IPS-20b (cell line): ENCODE results near the gene PACRG.

Experiments used
- H3K27ac ChIP-seq: one replicate; pipeline ENCODE4 v1.5.1; 2013; ENCODE audit warnings: low read length
- H3K27me3 ChIP-seq: 2 replicates; pipeline ENCODE4 v1.6.1; 2013; ENCODE audit warnings: mild to moderate bottlenecking, low read length, inconsistent platforms; ENCODE audit not compliant: insufficient read depth
- H3K36me3 ChIP-seq: 2 replicates; pipeline ENCODE4 v1.6.1; 2013; ENCODE audit warnings: low read depth, mild to moderate bottlenecking, inconsistent platforms, low read length, moderate library complexity; ENCODE audit not compliant: insufficient read depth
- H3K4me1 ChIP-seq: 2 replicates; pipeline ENCODE4 v1.6.1; 2013; ENCODE audit warnings: mild to moderate bottlenecking, control low read depth, inconsistent platforms, low read length, moderate library complexity; ENCODE audit not compliant: insufficient read depth
- H3K4me3 ChIP-seq: 2 replicates; pipeline ENCODE4 v1.5.1; 2013; ENCODE audit warnings: mild to moderate bottlenecking, low read length, inconsistent platforms
- H3K9ac ChIP-seq: 2 replicates; pipeline ENCODE4 v1.6.1; 2013; ENCODE audit warnings: low read depth, mild to moderate bottlenecking, inconsistent platforms, low read length, moderate library complexity
- H3K9me3 ChIP-seq: 2 replicates; pipeline ENCODE4 v1.6.1; 2013; ENCODE audit warnings: mild to moderate bottlenecking, low read depth, low read length, inconsistent platforms; ENCODE audit not compliant: insufficient read depth

Gene PACRG

DNA sequence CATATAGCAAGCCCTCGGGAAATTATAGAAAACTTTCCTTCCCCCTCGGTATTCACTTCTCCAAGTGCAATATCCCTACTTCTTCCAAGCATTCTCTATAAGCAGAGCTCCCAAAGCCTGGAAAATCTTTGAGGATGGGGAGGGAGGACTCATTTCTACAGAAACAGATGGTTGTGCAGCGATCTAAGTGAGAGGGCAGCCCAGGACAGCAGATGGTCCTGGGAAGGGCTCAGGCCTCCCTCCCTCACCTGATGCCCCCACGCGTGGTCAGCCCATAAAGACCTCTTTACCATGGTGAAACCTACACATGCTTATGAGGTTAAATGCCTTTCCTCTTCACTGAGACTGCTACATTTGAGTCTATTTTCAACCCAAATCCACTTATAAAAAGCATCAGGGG is 367.1 kb downstream of the PACRG start:
- Histone ChIP-seq H3K4me3 (no peak overlapping the region), H3K4me1 (peaks cover 3% of the 10 kb centered on the region; the same call in 1 of the 2 replicates)

DNA sequence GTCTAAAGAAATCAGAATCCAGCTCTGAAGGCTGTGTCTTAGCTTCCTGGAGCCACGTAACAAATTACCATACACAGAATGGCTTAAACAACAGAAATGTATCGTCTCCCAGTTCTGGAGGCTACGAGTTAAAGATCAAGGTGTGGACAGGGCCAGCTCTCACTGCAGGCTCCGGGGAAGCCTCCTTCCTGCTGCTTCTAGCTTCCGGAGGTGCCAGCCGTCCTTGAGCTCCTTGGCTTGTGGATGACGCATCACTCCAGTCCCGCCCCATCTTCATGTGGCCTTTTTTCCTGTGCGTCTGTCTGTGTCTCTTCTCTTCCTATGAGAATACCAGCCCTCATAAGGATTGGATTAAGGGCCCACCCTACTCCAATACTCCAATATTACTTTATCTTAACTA is 367.6 kb downstream of the PACRG start:
- Histone ChIP-seq H3K27me3 (no peaks in the 10 kb centered on the region), H3K4me3 (no peak overlapping the region), H3K27ac (no peak overlapping the region), H3K9me3 (no peaks in the 10 kb centered on the region), H3K4me1 (peaks cover 3% of the 10 kb centered on the region; the same call in 1 of the 2 replicates), H3K36me3 (no peaks in the 10 kb centered on the region), H3K9ac (no peak overlapping the region)

More for the DNA sequence above, 367.1 kb downstream of the PACRG start:
- Histone ChIP-seq H3K9ac (no peak overlapping the region), H3K27me3 (no peaks in the 10 kb centered on the region), H3K9me3 (no peaks in the 10 kb centered on the region), H3K36me3 (no peaks in the 10 kb centered on the region), H3K27ac (no peak overlapping the region)

DNA sequence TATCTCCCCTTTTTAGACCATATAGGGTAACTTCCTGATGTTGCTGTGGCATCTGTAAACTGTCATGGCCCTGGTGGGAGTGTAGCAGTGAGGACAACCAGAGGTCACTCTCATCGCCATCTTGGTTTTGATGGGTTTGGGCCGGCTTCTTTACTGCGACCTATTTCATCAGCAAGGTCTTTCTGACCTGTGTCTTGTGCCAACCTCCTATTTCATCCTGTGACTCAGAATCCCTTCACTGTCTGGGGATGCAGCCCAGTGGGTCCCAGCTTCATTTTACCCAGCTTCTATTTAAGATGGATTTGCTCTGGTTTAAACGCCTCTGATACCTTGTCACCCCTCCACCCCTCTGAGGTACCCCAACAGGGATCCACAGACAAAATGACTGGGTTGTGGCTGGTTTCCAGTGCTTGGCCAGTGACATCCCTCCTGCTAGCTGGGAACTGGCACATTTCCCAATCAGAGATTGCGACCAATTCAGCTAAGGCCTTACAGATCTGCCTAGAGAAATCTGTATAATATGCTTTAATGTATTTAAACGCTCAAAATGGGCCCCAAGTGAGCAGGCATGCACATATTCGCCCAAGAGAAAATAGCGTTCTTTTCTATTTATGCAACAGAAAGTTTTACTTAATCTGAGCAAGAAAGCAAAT is 371.2 kb downstream of the PACRG start:
- no peaks in the 10 kb centered on the region for H3K36me3 ChIP-seq
- H3K27me3 ChIP-seq, result no peaks in the 10 kb centered on the region
- H3K27ac ChIP-seq, result no peak overlapping the region

DNA sequence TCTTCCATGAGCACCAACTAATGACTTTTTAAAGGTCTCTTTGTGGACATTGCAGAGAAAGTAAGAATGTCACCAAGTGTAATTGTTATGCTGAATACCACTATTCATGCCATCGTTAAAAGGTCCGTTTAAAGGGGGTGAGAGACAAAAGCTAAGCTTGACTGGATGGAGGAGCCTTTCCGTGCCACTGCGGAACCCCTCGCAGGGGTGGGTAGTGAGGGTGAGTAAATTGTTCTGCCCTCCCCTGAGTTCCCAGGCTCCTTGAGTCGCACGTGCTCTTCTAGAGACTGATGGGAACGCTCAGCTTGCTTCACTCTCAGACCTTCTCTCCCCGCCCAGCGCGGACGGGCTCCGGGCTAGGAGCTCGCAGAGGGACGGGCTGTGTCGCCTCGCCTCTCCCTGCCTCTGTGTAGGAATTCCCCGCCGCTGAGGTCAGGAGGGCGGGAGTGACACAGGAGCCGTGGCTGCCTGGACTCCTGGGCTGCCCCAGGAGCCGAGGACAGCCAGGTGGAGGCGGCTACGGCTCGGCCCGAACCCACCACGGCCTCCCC is 371.9 kb downstream of the PACRG start:
- no peaks in the 10 kb centered on the region for H3K4me1 ChIP-seq
- no peaks in the 10 kb centered on the region for H3K36me3 ChIP-seq
- no peaks in the 10 kb centered on the region for H3K27me3 ChIP-seq

More for the DNA sequence above, 371.2 kb downstream of the PACRG start:
- Histone ChIP-seq H3K4me3 (no peak overlapping the region), H3K9me3 (no peaks in the 10 kb centered on the region), H3K4me1 (peaks cover 3% of the 10 kb centered on the region; the same call in 1 of the 2 replicates), H3K9ac (no peak overlapping the region)

DNA sequence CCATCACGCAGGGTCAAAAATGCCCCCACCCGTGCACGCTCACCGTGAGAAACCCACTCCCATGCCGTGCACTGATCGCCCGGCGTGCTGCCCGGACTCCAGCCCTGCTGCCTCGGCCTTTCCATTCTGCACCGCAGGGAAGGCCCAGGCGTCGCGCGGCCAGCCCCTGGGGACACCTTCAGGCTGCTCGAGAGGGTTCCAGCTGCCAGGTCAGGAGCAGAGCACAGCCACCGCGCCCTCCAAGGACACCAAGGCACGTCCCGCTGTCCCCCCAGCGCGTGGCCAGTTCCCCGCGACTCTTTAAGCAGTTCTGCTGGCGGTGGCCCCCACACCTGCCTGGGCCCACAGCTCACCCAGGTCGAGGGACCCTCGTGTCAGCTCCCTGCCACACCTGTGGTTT is 372.5 kb downstream of the PACRG start:
- H3K4me3 ChIP-seq, result no peak overlapping the region
- H3K27ac ChIP-seq, result no peak overlapping the region
- no peaks in the 10 kb centered on the region for H3K9me3 ChIP-seq
- H3K9ac ChIP-seq, result no peak overlapping the region
- H3K36me3 ChIP-seq, result no peaks in the 10 kb centered on the region
- no peaks in the 10 kb centered on the region for H3K4me1 ChIP-seq
- no peaks in the 10 kb centered on the region for H3K27me3 ChIP-seq

More for the DNA sequence above, 371.9 kb downstream of the PACRG start:
- Histone ChIP-seq H3K4me3 (no peak overlapping the region), H3K9me3 (no peaks in the 10 kb centered on the region), H3K9ac (no peak overlapping the region), H3K27ac (no peak overlapping the region)

DNA sequence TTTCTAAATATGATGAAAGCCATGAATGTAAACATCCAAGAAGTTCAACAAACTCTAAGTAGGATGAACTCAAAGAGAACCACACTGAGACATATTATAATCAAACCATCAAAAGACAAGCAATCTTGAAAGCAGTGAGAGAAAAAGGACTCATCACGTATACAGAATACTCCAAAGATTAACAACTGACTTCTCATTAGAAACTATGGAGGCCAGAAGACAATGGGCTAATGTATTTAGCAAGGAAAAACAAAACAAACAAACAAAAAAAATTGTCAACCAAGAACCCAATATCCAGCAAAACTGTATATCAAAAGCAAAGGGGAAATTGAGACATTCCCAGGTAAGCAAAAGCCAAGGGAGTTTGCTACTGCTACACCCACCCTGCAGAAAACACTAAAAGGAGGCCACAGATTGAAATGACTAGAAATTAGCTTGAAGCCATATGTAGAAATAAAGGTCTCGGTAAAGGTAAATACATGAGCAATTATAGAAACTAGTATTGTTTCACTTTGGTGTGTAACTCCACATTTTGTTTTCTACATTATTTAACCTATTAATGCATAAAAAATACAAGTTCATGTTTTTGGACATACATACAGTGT is 385.7 kb downstream of the PACRG start:
- no peaks in the 10 kb centered on the region for H3K4me1 ChIP-seq
- H3K36me3 ChIP-seq, result no peaks in the 10 kb centered on the region
- no peak overlapping the region for H3K9ac ChIP-seq
- H3K27me3 ChIP-seq, result no peaks in the 10 kb centered on the region
- no peak overlapping the region for H3K4me3 ChIP-seq
- H3K27ac ChIP-seq, result no peak overlapping the region
- peaks cover 18% of the 10 kb centered on the region for H3K9me3 ChIP-seq

DNA sequence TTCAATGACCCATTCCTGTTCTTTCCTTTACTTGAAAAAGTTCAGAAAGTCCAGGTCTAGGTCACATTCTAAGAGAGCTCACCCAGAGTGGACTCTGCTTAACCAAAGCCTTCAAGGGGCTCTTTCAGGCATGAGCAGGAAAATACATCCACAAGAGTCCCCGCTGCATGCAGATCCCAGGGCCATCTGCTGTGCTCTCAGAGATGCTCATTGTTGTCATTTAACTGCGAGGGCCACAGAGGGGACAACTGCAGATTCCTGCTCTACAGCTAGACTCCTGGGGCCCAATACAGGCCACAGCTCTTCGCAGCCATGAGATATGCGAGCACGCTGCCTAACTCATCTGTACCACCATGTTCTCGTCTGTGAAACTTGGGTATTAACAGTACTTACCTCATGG is 391.2 kb downstream of the PACRG start:
- Histone ChIP-seq H3K4me3 (no peak overlapping the region), H3K27ac (no peak overlapping the region), H3K9ac (no peak overlapping the region), H3K9me3 (no peaks in the 10 kb centered on the region), H3K27me3 (no peaks in the 10 kb centered on the region), H3K36me3 (no peaks in the 10 kb centered on the region), H3K4me1 (peaks cover 10% of the 10 kb centered on the region; the same call in 1 of the 2 replicates)

DNA sequence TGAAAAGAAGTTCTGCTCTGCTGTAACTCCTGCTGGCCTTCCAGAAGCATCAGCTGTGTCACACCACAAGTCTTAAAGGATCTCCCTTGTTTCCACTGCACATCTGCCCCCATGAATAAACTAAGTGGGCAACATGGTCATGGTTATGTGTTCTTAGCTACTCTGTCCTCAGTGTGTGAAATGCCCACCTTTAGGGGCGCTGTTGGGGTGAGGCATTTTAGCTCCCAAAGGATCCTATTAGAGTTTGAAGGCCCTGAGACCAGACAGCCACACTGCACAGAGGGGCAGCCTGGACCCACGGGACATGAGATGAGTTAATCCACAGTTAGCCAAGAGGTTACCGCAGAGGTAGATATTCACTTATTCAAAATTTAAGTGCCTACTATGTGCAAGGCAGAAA is 392.4 kb downstream of the PACRG start:
- H3K4me1 ChIP-seq, result peaks cover 10% of the 10 kb centered on the region; the same call in 1 of the 2 replicates
- no peaks in the 10 kb centered on the region for H3K36me3 ChIP-seq
- no peaks in the 10 kb centered on the region for H3K9me3 ChIP-seq
- no peak overlapping the region for H3K27ac ChIP-seq
- H3K4me3 ChIP-seq, result no peak overlapping the region
- no peaks in the 10 kb centered on the region for H3K27me3 ChIP-seq
- no peak overlapping the region for H3K9ac ChIP-seq

DNA sequence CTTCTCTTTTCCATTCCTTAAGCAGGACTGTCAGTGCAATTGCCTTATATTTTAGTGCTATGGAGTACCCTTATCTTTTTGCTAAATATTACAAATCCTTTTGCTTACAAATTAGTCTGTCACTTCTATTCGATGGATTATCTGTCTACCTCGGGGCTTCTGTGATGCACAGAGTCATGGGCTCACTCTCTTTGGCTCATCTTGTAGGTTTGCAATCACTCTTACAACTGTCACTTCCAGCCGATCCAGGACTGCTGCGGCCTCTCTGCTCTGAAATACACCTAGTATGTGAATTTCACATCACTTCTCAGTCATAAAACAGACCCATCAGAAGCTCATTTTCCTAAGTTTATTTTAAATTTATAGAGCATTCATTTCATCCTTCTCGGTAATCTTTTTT is 393.5 kb downstream of the PACRG start:
- Histone ChIP-seq H3K4me3 (no peak overlapping the region), H3K36me3 (no peaks in the 10 kb centered on the region), H3K27me3 (no peaks in the 10 kb centered on the region), H3K9ac (no peak overlapping the region), H3K4me1 (peaks cover 10% of the 10 kb centered on the region; the same call in 1 of the 2 replicates), H3K27ac (no peak overlapping the region), H3K9me3 (no peaks in the 10 kb centered on the region)

DNA sequence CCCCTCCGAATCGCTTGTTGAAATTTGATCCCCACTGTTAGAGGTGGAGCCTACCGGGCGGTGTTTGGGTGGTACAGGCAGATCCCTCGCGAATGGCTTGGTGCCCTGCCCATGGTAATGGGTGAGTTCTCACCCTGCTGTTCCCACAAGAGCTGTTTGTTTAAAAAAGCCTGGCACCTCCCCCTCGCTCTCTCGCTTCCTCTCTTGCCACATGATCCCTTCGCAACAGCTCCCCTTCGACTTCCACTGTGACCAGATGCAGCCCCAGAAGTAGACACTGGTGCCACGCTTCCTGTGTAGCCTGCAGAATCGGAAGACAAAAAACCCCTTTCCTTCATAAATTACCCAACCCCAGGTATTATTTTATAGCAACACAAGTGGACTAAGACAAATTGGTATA is 394.6 kb downstream of the PACRG start:
- Histone ChIP-seq H3K9ac (no peak overlapping the region), H3K27me3 (no peaks in the 10 kb centered on the region), H3K27ac (no peak overlapping the region), H3K9me3 (no peaks in the 10 kb centered on the region), H3K4me1 (peaks cover 10% of the 10 kb centered on the region; the same call in 1 of the 2 replicates), H3K4me3 (no peak overlapping the region), H3K36me3 (no peaks in the 10 kb centered on the region)

DNA sequence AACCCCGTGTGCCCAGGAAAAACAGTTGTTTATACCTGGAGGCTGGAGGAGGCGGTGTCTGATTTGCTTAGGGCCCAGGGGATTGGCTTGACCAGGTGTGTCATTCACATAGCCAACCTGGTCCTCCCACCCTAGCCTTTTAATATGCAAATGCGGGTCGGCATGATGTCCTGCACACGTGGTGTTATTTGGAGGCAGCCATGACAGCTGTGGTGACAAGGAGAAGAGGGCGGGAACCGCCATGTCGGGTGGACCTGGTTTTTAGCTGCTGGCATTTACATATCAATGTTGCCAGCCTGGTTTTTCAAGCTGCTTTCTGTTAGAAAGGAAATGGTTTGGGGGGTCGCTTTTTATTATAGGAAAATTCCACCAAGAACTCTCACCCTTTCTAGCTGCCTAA is 395.3 kb downstream of the PACRG start:
- no peak overlapping the region for H3K4me3 ChIP-seq
- no peaks in the 10 kb centered on the region for H3K9me3 ChIP-seq
- no peaks in the 10 kb centered on the region for H3K36me3 ChIP-seq
- H3K4me1 ChIP-seq, result peaks cover 10% of the 10 kb centered on the region; the same call in 1 of the 2 replicates
- H3K9ac ChIP-seq, result no peak overlapping the region
- no peaks in the 10 kb centered on the region for H3K27me3 ChIP-seq
- H3K27ac ChIP-seq, result no peak overlapping the region

DNA sequence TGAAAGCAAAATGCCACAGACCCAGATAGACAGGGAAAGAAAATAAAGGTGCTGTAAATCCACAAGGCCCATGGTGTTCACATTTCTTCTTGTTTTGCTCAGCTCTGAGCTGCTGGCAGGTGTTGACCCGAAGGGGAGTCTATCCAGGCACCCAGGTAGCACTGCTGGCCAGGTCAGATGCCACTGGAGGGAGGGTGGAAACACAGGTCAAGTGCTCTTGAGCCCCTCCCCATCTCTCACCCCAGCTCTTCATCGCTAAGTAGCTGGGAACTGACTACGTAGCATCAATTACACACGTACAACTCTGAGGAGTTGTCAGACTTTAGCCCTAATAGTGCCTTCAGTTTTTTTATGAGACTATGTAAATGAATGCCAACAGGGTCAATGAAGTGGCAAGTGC is 399.0 kb downstream of the PACRG start:
- Histone ChIP-seq H3K4me1 (peaks cover 21% of the 10 kb centered on the region; the same call in 1 of the 2 replicates), H3K4me3 (no peak overlapping the region), H3K9ac (no peak overlapping the region), H3K36me3 (no peaks in the 10 kb centered on the region), H3K27me3 (no peaks in the 10 kb centered on the region), H3K27ac (no peak overlapping the region), H3K9me3 (no peaks in the 10 kb centered on the region)
